Left ventricle myocardium inferior (tissue), 1 donor: ENCODE results near the gene MED16. TPM values are rescaled to one million over a fixed set of nuclear protein-coding genes. Genes with fewer than 3 reads are reported as not detected.

Experiments used
- DNase-seq: peaks from one replicate; pipeline ENCODE4 v3.0.0-alpha.2; 2020
- H3K27ac ChIP-seq: fragments of 200-600 bp; replicated peaks from 2 replicates; pipeline ENCODE4 v1.8.0; 2021
- H3K27me3 ChIP-seq: fragments of 200-600 bp; 2 replicates; pipeline ENCODE4 v1.8.0; 2021; ENCODE audit warnings: low read depth
- H3K36me3 ChIP-seq: fragments of 200-600 bp; 2 replicates; pipeline ENCODE4 v1.8.0; 2021
- H3K4me1 ChIP-seq: fragments of 200-600 bp; 2 replicates; pipeline ENCODE4 v1.8.0; 2021
- H3K4me3 ChIP-seq: fragments of 200-600 bp; 2 replicates; pipeline ENCODE4 v1.8.0; 2021; ENCODE audit warnings: mild to moderate bottlenecking, moderate library complexity
- H3K9me3 ChIP-seq: fragments of 200-600 bp; replicated peaks from 2 replicates; pipeline ENCODE4 v1.8.0; 2021
- CTCF ChIP-seq: fragments of 200-600 bp; IDR thresholded peaks from 2 replicates; pipeline ENCODE4 v1.8.0; 2021; ENCODE audit warnings: antibody characterized with exemption, mild to moderate bottlenecking, borderline replicate concordance
- intact Hi-C: fragments of 100-400 bp; cut with micrococcal nuclease; formaldehyde crosslinking; loops from one replicate; pipeline ENCODE4 v1.11.0; 2022
- total RNA-seq: library from RNA; stranded (reverse); fragmentation: NEBNext Ultra II Directional; extraction: Animal tissue kit (Norgen Biotek cat#: 25700); gene quantifications from one replicate; pipeline ENCODE4 v1.2.1, GENCODE V29; 2021
- donor health status: DM: no; HTN: yes; CAD: no; lungs with severe emphysema.

Gene MED16
- total RNA-seq, 1 donor from 2014 or later: 19.4 TPM

DNA sequence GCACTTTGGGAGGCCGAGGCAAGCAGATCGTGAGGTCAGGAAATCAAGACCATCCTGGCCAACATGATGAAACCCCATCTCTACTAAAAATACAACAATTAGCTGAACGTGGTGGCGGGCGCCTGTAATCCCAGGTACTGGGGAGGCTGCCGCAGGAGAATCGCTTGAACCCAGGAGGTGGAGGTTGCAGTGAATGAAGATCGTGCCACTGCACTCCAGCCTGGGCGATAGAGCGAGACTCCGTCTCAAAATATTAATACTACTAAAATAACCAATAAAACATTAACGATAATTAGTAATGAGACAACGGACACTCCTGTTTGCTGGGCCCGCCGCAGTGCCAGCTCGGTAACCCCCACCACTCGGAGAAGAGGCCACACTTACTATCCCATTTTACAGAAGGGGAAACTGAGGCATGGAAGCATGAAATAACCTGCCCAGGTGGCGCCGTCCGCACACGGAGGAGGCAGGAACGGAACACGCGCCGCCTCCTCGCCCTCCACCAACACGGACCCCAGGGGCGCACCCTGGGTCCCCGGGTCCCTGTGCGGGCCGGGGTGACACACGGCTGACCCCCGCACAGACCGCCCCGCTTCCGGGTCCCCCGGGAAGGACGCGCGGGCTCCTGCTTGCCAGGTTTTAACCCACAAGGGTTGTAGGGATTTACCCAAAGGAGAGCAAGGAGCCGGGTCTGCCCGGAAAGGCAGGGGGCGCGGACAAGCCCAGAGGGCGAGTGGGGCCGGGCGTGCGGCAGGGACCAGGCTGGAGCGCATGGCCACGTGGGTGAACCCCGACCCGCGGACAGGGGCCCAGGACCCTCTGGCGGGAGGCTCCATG, 18.4 kb upstream of the MED16 start:
- no peaks in the 10 kb centered on the region for H3K36me3 ChIP-seq
- no peak for DNase-seq
- intact Hi-C loops: no loop called here
- H3K27me3 ChIP-seq: peaks cover 4% of the 10 kb centered on the region
- no peaks in the 10 kb centered on the region for H3K9me3 ChIP-seq
- H3K4me1 ChIP-seq: peaks cover 17% of the 10 kb centered on the region
- no peak overlapping the region for H3K4me3 ChIP-seq
- no peak for TF ChIP-seq CTCF
- no peak overlapping the region for H3K27ac ChIP-seq

DNA sequence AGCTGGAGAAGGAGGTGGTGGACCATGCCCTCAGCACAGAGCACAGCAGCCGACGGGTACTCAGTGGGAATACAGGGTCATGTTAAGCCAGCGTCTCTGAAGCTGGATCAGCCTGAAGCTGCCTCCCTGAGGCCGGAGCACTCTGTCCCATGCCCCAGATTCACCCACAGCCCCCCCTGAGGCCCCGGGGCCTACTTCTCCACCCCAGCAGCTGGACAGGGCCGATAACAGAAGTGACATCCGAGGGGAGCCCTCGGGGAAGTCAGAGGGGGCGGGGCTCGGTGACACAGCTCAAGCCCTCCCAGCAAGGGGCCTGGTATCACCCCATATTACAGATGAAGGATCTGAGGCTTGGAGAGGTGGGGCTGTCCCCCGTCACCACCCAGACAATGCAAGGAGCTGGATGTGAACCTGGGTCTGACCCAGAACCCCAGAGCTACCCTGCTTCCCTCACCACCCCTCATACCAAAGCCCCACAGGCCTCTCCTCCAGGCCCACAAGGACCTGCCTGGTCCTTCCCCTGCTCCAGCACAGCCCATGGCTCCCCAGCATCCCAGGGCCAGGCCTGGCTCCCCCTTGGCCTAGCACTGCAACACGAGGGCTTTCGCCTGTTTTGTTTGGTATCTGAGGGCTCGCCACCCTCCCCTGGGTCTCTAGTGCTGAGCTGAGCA, 14.3 kb upstream of the MED16 start:
- DNase-seq: no peak
- H3K27me3 ChIP-seq: no peaks in the 10 kb centered on the region
- intact Hi-C loops: no loop called here
- peaks cover 5% of the 10 kb centered on the region for H3K4me1 ChIP-seq
- no peak for TF ChIP-seq CTCF
- H3K4me3 ChIP-seq: no peak overlapping the region
- no peaks in the 10 kb centered on the region for H3K36me3 ChIP-seq
- H3K27ac ChIP-seq: no peak overlapping the region
- H3K9me3 ChIP-seq: no peaks in the 10 kb centered on the region

- no peaks in the 10 kb centered on the region for H3K9me3 ChIP-seq
- H3K4me1 ChIP-seq: peaks cover 5% of the 10 kb centered on the region
- no peak overlapping the region for H3K27ac ChIP-seq
- no peaks in the 10 kb centered on the region for H3K27me3 ChIP-seq
- no peak for DNase-seq
- H3K4me3 ChIP-seq: no peak overlapping the region
- H3K36me3 ChIP-seq: peaks cover 6% of the 10 kb centered on the region
- intact Hi-C loops: no loop called here
- TF ChIP-seq CTCF: no peak
Observed at GRCh38 chr19:906480-906879, 13.5 kb upstream of the MED16 start.

DNA sequence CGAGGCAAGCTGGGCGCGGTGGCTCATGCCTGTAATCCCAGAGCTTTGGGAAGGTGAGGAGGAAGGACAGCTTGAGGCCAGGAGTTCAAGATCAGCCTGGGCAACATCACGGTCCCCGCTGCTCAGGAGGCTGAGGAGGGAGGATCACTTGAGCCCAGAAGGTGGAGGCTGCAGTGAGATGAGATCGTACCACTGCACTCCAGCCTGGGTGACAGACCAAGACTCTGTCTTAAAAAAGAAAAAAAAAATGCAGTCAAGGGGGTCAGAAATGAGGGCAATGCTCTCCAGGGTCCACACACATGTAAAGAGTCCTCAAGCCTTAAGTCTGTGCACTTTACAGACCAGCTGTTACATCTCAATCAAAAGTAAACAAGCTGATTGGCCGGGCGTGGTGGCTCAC, 11.6 kb upstream of the MED16 start:
- H3K36me3 ChIP-seq: peaks cover 12% of the 10 kb centered on the region
- no peak for DNase-seq
- H3K27ac ChIP-seq: no peak overlapping the region
- H3K27me3 ChIP-seq: no peaks in the 10 kb centered on the region
- H3K4me3 ChIP-seq: no peak overlapping the region
- intact Hi-C loops: no loop called here
- no peaks in the 10 kb centered on the region for H3K9me3 ChIP-seq
- TF ChIP-seq CTCF: no peak
- H3K4me1 ChIP-seq: peaks cover 5% of the 10 kb centered on the region

GRCh38 chr19:903266-903797, 10.3 kb upstream of the MED16 start:
- DNase-seq: no peak
- Histone ChIP-seq H3K4me3 (no peak overlapping the region), H3K27ac (no peak overlapping the region), H3K4me1 (no peaks in the 10 kb centered on the region), H3K36me3 (peaks cover 19% of the 10 kb centered on the region), H3K9me3 (no peaks in the 10 kb centered on the region), H3K27me3 (no peaks in the 10 kb centered on the region)
- no peak for TF ChIP-seq CTCF
- intact Hi-C loops: no loop called here
